HG02840 (cell line): ENCODE data around the gene RPL6.

Source experiments
- ATAC-seq: cut with Tn5 transposase; IDR thresholded peaks from one replicate; pipeline ENCODE4 v1.9.1; 2021; ENCODE audit warnings: mild to moderate bottlenecking, moderate library complexity, moderate number of reproducible peaks; ENCODE audit not compliant: unreplicated experiment, low FRiP score

Gene RPL6

DNA sequence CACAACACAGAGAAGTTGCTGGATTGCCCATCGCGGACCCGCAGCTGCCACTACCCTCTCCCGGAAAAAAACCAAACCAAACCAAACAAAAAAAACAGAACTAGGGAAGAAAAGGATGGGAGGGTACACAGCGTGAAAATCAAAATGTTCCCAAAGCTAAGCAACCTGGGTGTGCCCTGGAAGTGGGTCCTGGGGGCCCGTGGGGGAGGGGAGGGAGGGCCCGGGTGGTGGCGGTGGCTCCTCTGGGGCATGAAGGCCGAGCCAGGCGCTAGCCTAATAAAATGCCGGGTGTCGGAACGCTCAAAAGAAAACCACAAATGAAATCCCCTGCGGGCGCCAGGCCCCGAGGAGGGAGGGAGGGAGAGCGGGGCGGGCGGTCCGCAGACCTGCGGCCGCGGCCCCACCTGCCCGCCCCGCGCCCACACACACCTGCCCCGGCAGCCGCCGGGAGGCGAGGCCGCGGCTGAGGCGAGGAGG, 28.0 kb downstream of the RPL6 start:
- ATAC-seq, result peak; percentile 51

DNA sequence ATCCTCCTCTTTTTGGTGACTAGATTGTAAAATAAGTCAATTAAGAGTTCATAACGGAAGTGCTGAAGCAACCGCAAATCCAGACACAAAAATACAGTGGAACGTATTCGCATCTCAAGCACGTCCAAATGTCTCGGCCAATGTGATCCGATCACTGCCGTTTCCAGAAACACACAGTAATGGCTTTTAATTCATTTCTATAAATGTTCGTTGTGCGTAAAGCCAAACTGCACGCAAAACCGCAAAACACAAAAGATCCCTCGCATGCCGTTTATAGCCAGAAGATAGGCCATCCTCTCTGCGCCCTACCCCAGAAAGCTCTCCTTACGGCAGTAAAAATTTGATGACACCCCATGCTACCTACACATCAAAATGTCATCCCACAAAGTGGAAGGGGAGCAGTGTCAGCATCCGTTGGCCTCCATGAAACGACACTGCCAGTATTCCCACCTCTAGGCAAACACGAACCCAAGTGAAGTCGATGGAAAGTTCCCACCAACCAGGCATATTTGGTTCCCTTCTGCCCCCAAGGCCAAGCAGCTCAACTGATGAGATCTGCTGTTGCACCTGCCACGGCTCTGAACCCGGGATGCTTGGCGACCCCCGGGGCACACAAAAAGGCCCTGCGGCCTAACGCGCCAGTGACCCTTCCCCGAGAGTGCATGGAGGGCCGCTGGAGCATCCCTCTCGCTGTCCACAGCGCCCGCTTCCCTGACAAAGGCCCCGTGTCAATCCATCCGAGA, 28.6 kb downstream of the RPL6 start:
- ATAC-seq, result no peak

DNA sequence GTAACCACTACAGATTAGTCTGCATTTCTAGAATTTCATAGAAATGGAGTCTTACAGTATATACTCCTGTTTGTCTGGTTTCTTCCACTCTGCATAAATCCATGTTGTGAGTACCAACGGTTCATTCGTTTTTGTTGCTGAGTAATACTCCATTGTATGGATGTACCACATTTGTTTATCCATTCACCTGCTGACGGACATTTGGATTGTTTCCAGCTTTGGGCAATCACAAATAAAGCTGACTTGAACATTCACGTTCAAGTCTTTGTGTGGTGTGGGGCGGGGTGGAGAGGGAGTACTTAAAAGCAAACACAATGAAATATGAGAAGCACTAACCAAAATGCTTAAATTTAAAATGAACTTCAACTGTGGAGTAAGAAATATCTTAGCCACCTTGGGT, 34.3 kb downstream of the RPL6 start:
- no peak for ATAC-seq

DNA sequence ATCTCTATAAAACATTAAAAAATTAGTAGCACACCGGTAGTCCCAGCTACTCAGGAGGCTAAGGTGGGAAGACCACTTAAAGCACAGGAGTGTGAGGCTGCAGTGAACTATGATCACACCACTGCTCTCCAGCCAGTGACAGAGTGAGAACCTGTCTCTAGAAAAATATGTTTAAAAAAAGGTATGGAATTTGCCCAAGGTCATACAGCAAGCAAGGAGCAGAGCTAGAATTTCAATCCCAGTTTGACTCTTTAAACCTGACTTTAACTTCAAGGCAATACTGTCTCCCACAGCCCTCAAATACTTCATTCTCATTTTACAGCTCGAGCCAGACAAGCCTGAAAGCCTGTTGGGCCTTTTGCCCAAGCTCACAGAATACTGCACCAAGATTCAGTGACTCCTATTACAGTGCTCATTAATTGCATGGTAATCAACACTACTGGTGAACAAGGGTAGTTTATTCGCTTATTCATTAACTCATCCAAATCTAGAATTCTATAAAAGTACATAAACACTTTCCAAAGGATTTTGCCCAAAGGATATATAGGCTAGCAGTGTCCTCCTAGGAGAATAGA, 35.2 kb downstream of the RPL6 start:
- ATAC-seq, result no peak

DNA sequence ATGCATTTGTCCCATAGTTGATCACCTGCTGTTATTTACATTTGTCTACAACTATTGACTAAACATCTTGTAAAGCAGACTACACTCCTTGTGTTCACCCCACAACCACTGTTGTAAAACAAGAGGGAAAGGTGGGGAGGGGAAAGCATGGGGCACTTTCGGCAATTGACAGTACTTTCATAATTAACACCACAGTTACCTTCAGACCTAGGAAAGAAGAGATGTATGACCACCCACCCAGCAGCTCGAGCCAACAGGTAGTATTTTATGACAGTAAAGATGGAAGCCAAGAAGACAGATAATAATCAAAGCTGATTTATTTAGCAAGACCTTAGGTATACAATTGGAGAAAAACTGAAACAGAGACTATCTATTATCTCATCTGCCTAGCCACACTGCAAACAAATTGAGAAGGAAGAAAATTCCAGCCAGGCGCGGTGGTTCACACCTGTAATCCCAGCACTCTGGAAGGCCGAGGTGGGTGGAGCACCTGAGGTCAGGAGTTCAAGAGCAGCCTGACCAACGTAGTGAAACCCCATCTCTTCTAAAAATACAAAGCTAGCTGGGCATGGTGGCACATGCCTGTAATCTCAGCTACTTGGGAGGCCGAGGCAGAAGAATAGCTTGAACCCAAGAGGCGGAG, 38.4 kb downstream of the RPL6 start:
- ATAC-seq, result no peak

DNA sequence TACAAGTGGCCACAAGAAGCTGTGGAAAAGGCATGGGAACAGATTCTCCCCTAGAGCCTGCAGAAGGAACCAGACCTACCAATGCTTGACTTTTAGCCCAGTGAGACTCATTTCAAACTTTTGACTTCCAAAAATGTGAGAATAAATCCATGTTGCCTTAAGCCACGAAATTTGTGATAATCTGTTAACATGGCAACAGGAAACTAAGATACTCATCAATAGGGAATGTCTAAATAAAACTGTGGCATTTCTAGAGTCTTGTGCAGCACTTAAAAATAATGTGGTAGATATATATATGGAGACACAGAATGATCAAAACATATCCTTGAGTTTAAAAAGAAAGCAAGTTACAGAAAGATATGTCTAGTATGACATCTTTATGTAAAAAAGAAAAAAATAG, 39.2 kb downstream of the RPL6 start:
- no peak for ATAC-seq

DNA sequence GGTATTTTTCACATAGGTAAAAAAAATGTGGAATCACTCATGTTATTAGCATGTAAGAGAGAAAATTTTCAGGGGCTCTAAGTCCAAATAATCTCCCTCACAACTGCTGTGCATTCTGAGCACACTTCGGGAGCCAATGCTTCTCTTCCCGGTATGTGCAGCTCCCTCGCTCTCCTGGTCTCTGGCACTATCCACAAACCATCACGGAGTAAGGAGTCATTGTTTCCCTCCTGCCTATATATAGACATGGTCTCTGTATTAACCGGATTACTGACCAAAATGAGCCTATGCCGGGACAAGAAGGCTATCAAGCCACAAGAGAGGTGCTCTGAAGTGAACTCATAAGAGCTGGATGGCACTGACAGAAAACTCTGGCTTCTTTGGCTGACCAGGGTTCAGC, 40.5 kb downstream of the RPL6 start:
- no peak for ATAC-seq

DNA sequence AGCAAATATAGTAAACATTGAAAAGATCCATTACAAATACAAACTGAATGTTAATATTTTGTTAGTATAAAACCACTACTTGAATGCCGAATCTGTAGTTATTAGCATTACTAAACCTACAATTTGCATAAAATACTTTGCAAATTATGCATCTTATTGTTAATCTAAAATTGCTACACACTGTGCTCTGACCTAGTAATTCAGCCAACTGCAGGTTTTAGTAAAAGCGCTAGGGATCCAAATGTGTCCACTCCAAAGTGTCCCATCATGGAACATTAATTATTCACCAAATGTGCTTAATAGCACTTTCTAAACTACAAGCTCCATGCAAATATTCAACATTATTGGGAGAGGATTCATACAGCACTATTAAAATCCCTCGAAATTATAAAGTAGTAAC, 41.4 kb downstream of the RPL6 start:
- ATAC-seq, result no peak

DNA sequence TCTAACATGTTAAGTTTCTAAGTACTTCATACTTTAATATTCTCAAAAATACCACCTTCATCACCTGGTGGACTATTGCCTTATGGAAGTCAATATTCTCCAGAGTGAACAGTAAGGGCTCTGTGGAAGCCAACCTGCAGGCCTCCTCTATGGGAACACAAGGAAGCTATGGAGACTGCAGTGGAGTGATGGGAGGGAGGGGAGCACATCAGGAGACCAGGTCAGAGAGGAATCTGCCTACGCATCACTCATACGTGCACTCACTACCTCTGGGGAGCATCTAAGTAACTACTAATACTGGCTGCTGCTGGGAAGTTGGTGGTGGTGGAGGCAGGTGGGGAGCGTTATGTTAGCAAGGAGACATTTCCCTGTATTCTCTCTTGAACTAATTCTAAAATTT, 47.1 kb downstream of the RPL6 start:
- no peak for ATAC-seq

DNA sequence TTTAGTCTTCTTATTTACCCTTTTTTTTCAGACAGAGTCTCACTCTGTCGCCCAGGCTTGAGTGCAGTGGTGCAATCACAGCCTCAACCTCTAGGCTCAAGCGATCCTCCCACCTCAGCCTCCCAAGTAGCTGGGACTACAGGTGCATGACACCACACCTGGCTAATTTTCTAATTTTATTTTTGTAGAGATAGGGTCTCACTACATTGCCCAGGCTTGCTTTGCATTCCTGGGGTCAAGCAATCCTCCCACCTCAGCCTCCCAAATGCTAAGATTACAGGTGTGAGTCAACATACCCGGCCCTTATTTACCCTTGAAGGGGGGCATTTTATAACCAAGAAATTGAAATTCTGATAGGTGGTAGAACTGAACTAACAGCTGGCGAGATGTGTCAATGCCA, 48.1 kb downstream of the RPL6 start:
- no peak for ATAC-seq

DNA sequence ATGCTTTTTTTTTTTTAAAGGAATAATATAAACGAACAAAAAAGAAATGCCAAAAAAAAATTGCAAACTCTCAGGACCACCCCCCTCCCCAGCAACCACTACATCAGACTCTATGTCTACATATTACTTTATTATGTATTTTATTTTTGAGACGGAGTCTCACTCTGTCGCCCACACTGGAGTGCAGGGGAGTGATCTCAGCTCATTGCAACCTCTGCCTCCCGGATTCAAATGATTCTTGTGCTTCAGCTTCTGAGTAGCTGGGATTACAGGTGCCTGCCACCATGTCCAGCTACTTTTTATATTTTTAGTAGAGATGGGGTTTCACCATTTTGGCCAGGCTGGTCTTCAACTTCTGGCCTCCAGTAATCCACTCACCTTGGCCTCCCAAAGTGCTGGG, 50.1 kb downstream of the RPL6 start:
- no peak for ATAC-seq

DNA sequence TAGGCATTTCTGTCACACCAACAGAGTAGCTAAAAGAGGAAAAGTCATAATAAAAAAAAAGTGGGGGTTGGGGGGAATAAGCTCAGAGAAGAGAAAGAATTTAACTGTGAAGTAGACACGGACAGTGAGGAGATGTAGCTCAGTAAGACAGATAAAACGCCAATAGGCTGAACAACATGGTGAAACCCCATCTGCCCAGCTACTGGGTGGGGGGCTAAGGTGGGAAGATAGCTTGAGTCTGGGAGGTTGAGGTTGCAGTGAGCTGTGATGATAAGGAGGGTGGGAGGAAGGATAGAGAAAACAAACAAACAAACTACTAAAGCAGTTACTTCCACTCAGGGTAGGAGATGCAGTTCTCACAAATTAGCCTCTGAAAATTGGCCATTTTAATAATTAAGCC, 52.2 kb downstream of the RPL6 start:
- no peak for ATAC-seq
